Gastrocnemius medialis (tissue), 4 donors: ENCODE data around the gene MSI2. TPM values are rescaled to one million over a fixed set of nuclear protein-coding genes. Genes with fewer than 3 reads are reported as not detected.
A peak's percentile ranks its signal among the peaks of the same experiment; 100 is the strongest.

Experiments used
- ATAC-seq, 2 donors: fragments of 150-250 bp; one replicate each; pipeline ENCODE4 v1.9.1; 2016
- DNase-seq, 2 donors: peaks; one replicate each; pipeline ENCODE4 v3.0.0-alpha.2; 2019
- H3K27ac ChIP-seq, 4 donors: fragments of 200-600 bp; sonication (generic); 1 replicate in 1 of 4; 2 replicates in 3 of 4; pipeline ENCODE4 v1.5.1; 2016 to 2018; ENCODE audit warnings: mild to moderate bottlenecking in 2 of 4, moderate library complexity in 1 of 4
- H3K27me3 ChIP-seq, 3 donors: fragments of 200-600 bp; sonication (generic) in 2 of 3; 1 replicate in 1 of 3; 2 replicates in 2 of 3; pipeline versions ENCODE4 v1.5.1 to v1.6.0; 2016 to 2019; ENCODE audit warnings: mild to moderate bottlenecking in 1 of 3, moderate library complexity in 1 of 3
- H3K36me3 ChIP-seq, 2 donors: fragments of 200-600 bp; sonication (generic) in 1 of 2; one replicate each; pipeline ENCODE4 v1.5.1; 2017 to 2018
- H3K4me1 ChIP-seq, 2 donors: fragments of 200-600 bp; sonication (generic) in 1 of 2; one replicate each; pipeline ENCODE4 v1.5.1; 2016 to 2017; ENCODE audit warnings: mild to moderate bottlenecking in 2 of 2
- H3K4me3 ChIP-seq, 4 donors: fragments of 200-600 bp; sonication (generic) in 3 of 4; 1 replicate in 1 of 4; 2 replicates in 3 of 4; pipeline ENCODE4 v1.5.1; 2016 to 2019; ENCODE audit warnings: mild to moderate bottlenecking in 2 of 4
- H3K9me3 ChIP-seq, 3 donors: fragments of 200-600 bp; sonication (generic) in 2 of 3; 1 replicate in 1 of 3; 2 replicates in 2 of 3; pipeline ENCODE4 v1.5.1; 2016 to 2019
- CTCF ChIP-seq, 5 experiments: fragments of 450-650 bp in 3 of 5; fragments of 200-600 bp in 2 of 5; sonication (generic) in 2 of 5; IDR thresholded peaks in 4 of 5; conservative IDR thresholded peaks in 1 of 5; 1 replicate in 4 of 5; 2 replicates in 1 of 5; pipeline ENCODE4 v1.5.1; 2016 to 2019; ENCODE audit warnings: antibody characterized with exemption in 5 of 5, mild to moderate bottlenecking in 3 of 5, moderate library complexity in 3 of 5
- POLR2A ChIP-seq, 2 donors: fragments of 450-650 bp; IDR thresholded peaks; one replicate each; pipeline ENCODE4 v1.6.1; 2017; ENCODE audit warnings: antibody characterized with exemption in 2 of 2, mild to moderate bottlenecking in 2 of 2, moderate library complexity in 2 of 2
- in situ Hi-C, 4 donors: fragments of 200-750 bp; cut with MboI; loops; one replicate each; pipeline versions ENCODE4 v1.15.0 to v1.8.0; 2017; ENCODE audit warnings: low sequenced_read_pairs in 4 of 4
- intact Hi-C: fragments of 100-400 bp; cut with DNase I; formaldehyde crosslinking; loops from one replicate; pipeline ENCODE4 v1.15.1; 2023; ENCODE audit warnings: low total_unique reads
- total RNA-seq, 4 donors: library from RNA; depleted of rRNA; stranded (reverse); fragments of >200 nt; gene quantifications; one replicate each; pipeline versions ENCODE4 v1.1.0 to v1.2.3, GENCODE V29; 2016

MSI2 gene
- total RNA-seq, 4 donors from 2014 or later: 33.1 to 66.2 (median 48.5) TPM

GRCh38 chr17:57404795-57405490 is 148.6 kb downstream of the MSI2 start:
- ATAC-seq (peak in 1 of 2 donors; percentile 14), DNase-seq (no peak)
- in situ Hi-C loops (no loop called here), intact Hi-C loops (loop anchor here (5.0 kb wide), 3 partner anchors 118 to 163 kb away; partner anchors contain the start of gene MSI2)
- Histone ChIP-seq H3K4me1 (peaks cover 53 to 75% of the 10 kb centered on the region in 2 donors), H3K9me3 (no peaks in the 10 kb centered on the region), H3K4me3 (no peak overlapping the region), H3K36me3 (no peaks in the 10 kb centered on the region), H3K27me3 (no peaks in the 10 kb centered on the region), H3K27ac (peak overlapping the region; percentile 76 to 85 (median 80))
- TF ChIP-seq CTCF (IDR thresholded peaks at IDR 0.05 in 4 of 5, conservative IDR thresholded peaks at IDR 0.05 in 1 of 5) (no peak), POLR2A (IDR thresholded peaks at IDR 0.05) (no peak)

- TF ChIP-seq CTCF (IDR thresholded peaks at IDR 0.05 in 4 of 5, conservative IDR thresholded peaks at IDR 0.05 in 1 of 5) (no peak), POLR2A (IDR thresholded peaks at IDR 0.05) (no peak)
- DNase-seq (no peak), ATAC-seq (peak; percentile 70 to 82)
- no peaks in the 10 kb centered on the region for H3K36me3 ChIP-seq
- peak overlapping the region; percentile 76 to 85 (median 80) for H3K27ac ChIP-seq
- H3K4me3 ChIP-seq: no peak overlapping the region
- intact Hi-C loops (loop anchor here (5.0 kb wide), 1 partner anchor 118 kb away; no protein-coding TSS in a partner anchor), in situ Hi-C loops (no loop called here)
- H3K9me3 ChIP-seq: no peaks in the 10 kb centered on the region
- H3K4me1 ChIP-seq: peaks cover 53 to 75% of the 10 kb centered on the region in 2 donors
- no peaks in the 10 kb centered on the region for H3K27me3 ChIP-seq
Observed at GRCh38 chr17:57405491-57406072, 149.3 kb downstream of the MSI2 start.

- Histone ChIP-seq H3K4me3 (no peak overlapping the region), H3K27ac (peak overlapping the region; percentile 76 to 85 (median 80)), H3K4me1 (peaks cover 53 to 75% of the 10 kb centered on the region in 2 donors), H3K9me3 (no peaks in the 10 kb centered on the region), H3K36me3 (no peaks in the 10 kb centered on the region), H3K27me3 (no peaks in the 10 kb centered on the region)
- intact Hi-C loops: loop anchor here (5.0 kb wide), 1 partner anchor 119 kb away; no protein-coding TSS in a partner anchor
- in situ Hi-C loops: no loop called here
- DNase-seq: no peak
- ATAC-seq: no peak
- TF ChIP-seq CTCF (IDR thresholded peaks at IDR 0.05 in 4 of 5, conservative IDR thresholded peaks at IDR 0.05 in 1 of 5): no peak
- TF ChIP-seq POLR2A (IDR thresholded peaks at IDR 0.05): no peak
Observed at GRCh38 chr17:57406131-57406980, 150.0 kb downstream of the MSI2 start.

- H3K4me1 ChIP-seq: peaks cover 53 to 70% of the 10 kb centered on the region in 2 donors
- in situ Hi-C loops (no loop called here), intact Hi-C loops (loop anchor here (5.0 kb wide), 1 partner anchor 120 kb away; no protein-coding TSS in a partner anchor)
- no peak overlapping the region for H3K4me3 ChIP-seq
- ATAC-seq (no peak), DNase-seq (no peak)
- no peak for TF ChIP-seq POLR2A (IDR thresholded peaks at IDR 0.05)
- TF ChIP-seq CTCF (IDR thresholded peaks at IDR 0.05 in 4 of 5, conservative IDR thresholded peaks at IDR 0.05 in 1 of 5): no peak
- H3K9me3 ChIP-seq: no peaks in the 10 kb centered on the region
- H3K36me3 ChIP-seq: no peaks in the 10 kb centered on the region
- peak overlapping the region; percentile 76 to 85 (median 80) for H3K27ac ChIP-seq
- H3K27me3 ChIP-seq: no peaks in the 10 kb centered on the region
Observed at GRCh38 chr17:57406981-57407286, 150.6 kb downstream of the MSI2 start.
